HS-5 (cell line): ENCODE results near the gene AFP.

ENCODE experiments used
- DNase-seq: peaks from one replicate; pipeline ENCODE4 v3.0.0-alpha.2; 2012; ENCODE audit warnings: low read depth

The AFP gene

DNA sequence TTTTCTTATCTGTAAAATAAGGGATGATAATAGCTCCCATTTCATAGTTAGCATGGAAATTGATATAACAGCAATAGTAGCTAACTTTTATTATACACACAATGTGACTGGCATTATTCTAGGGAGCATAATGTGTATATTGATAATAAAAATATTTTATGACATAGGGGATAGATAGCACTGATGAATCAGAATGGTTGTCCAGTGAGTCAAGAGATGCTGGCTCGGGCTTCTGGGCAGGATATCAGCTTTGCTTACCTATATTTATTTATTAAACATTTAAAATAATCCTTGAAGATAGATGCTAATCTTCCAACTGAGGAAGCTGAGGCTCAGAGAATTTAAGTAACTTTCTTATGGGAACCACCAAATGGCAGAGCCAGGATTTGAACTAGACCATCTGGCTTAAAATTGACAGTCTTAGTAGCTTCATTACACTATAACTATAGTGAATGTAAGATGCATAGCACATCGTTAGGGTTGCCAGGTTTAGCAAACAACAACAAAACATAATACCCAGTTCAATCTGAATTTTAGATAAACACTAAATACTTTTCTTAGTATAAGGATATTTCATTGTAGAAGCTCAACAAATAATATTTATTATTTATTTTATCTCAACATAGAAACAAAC is 2.7 kb downstream of the AFP start:
- no peak for DNase-seq

DNA sequence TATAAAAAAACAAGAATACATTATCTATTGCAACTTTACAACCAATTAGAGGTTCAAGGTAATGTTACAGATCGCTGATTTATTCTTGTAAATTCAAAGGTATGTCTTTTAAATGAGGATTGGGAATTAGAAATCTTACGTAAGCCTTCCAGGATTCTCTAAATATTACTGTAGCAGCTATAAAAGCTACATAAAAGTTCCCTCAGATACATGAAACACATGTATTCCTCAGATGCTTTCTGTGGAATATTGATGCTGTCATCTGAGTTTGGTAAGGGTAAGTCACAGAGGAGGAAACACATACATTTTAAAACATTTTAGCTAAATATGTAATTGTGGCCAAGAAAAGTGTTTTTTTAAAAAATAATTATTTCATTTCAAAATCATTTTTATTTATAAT is 3.4 kb downstream of the AFP start:
- no peak for DNase-seq

DNA sequence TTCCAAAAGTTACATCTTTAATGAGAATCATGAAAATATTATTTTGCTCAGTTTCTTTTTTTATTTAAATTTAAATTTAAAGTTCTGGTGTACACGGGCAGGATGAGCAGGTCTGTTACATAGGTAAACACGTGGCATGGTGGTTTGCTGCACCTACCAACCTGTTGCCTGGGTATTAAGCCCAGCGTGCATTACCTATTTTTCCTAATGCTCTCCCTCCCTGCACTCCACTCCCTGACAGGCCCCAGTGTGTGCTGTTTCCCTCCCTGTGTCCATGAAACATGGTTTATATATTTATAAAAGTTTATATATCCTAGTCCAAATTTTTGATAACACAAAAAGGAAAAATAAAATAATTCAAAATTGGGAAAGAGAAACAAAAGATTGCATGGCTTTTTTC is 4.0 kb downstream of the AFP start:
- DNase-seq, result no peak

DNA sequence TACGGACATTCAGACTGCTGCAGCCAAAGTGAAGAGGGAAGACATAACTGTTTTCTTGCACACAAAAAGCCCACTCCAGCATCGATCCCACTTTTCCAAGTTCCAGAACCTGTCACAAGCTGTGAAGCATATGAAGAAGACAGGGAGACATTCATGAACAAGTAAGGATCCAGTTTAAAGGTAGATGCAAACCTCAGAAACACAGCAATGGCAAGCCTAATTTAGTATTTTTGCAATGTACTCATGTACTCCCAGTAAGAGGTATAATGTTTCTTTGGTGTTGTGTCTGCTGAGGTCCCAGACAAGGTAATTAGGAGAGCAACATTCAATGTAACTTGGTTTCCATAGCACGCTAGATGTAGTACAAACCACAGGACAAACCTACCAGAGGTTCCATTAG is 4.6 kb downstream of the AFP start:
- no peak for DNase-seq

DNA sequence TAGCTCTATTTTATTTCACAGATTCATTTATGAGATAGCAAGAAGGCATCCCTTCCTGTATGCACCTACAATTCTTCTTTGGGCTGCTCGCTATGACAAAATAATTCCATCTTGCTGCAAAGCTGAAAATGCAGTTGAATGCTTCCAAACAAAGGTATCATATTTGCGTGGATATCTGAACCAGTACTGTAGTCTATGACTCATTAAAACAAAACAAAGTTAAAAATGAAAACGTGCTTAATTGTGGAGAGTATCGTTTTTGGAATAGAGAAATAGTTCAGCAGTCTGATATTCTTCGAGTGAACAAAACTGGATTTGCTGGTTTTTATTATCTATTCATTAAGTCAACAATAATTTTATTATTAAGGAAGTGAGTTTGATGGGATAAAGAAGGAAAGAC is 6.3 kb downstream of the AFP start:
- no peak for DNase-seq

DNA sequence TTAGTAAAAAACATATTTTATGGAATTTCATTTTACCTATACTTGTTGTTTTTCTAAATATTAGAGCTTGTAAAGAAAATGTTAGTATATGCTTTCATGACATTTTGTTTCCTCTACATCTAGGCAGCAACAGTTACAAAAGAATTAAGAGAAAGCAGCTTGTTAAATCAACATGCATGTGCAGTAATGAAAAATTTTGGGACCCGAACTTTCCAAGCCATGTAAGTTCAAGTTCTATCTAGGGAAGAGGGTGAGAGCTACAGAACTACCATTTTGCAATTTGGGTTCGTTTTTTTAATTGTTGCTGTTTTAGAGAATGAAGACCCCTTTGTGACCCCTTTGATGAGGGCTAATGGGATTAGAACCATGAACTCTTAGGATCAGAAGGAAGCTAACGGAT is 7.2 kb downstream of the AFP start:
- DNase-seq, result no peak

DNA sequence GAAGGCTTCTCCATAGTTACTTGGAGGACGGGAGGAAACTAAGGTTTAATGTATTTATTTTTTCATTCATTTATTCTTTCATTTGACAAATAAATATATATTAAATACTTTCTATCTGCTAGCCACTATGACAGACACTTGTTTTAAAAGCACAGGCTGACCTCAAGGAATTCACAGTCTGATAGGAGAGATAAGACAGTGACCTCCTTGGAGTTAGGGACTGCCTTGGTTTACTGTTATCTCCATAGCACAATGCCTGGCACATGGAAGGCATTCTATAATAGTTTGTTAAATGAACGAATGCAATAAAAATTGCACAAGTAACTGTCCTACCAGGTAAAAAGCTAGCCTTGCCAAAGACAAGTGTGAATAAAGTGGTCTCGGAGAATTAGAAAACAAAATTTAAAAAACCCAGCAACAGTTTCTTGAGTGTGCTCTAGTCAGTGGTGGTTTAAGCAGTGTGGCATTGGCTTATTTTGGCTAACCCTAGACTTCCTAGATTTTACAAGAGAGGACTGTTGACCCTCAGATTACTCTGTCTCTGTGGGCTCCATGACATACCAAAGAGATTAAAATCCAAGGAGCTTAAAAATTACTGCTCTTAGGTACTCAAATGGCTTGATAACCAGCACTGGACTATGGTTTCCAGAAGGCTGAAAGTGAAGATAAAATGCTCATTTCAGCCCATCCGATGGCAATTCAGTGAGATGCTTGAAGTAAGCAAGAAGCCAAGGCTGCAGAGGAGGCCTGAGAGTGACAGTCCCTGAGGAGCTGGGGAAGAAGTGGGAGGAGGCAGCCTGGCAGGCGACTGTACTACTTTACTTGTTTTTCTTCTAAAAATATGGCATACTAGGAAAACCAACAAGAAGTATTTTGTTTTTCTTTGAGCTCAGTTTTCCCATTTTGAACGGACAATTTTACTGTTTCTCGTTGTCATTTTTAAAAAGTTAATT is 9.6 kb downstream of the AFP start:
- no peak for DNase-seq

DNA sequence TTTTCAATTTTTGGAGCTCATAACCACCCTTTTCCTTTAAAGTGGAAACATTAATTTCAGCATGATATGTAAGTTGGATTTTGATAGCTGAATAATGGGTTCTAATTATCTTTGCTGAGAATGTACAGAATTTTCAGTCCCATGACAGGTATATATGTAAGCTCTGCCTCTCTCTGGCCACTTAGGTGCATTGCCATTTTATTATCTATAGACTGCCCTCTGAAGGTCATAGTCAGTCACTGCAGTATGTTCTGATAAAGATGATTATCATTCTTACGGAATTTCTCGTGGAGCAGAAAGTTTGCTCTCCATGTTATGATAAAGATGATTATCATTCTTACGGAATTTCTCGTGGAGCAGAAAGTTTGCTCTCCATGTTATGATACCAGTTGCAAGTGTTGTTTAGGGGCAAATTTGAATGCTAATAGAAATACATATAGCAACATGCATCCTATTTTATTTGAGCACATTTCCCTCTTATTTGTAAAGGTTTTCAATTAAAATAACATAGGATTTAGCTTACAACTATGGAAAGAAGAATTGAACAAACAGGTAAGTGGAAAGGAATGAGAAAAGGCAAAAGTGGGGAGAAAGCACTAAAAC is 10.4 kb downstream of the AFP start:
- no peak for DNase-seq

DNA sequence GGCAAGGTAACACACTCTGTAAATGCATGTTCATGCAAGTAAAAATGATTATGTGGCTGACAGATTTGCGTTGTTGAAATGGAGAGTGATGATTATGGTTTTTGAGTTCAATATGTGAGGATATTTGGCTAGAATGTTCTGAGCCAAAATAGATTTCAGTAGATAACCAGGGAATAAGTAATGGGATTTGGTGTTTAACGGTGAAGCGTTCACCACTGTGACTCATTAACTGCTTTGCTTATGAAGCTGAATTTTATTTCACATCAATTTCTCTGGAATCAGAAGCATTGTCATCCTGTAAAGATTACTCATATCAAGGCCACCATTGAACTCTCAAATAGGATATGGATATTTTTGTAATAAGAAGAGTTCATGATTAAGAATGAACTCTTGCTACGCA is 11.7 kb downstream of the AFP start:
- DNase-seq, result peak; percentile 34

DNA sequence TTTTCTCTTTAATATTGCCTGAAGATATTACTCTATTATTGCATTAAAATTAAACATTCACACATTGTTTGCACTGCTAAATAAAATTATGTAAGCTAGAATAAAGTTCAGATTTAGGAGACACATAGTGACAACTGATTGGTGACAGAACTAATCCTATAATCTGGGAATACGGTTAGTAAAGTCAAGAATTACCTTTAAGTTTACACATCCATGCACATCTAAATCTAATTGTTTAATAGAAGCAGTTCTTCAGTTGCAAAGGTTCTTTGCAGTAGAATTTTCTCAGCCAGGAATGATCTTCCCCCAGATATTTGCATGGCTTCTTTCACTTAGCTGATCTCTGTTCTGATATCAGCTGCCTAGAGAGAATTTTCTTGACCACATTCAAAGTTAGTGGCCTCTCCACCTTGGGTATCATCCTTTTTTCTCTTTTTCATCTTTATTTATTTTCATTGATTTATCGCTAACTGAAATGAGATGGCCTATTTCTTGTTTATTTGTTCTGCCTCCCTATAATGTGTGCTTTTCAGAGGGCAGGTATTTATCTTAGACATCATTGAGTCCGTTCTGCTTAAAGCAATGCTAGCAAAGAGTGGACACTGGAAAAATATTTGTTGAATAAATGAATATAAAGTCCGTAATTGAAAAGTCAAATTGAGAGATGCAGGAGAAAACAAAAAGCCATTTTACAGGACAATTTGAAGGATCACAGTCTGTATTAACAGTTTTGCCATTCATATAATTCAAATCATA is 12.6 kb downstream of the AFP start:
- DNase-seq, result no peak

DNA sequence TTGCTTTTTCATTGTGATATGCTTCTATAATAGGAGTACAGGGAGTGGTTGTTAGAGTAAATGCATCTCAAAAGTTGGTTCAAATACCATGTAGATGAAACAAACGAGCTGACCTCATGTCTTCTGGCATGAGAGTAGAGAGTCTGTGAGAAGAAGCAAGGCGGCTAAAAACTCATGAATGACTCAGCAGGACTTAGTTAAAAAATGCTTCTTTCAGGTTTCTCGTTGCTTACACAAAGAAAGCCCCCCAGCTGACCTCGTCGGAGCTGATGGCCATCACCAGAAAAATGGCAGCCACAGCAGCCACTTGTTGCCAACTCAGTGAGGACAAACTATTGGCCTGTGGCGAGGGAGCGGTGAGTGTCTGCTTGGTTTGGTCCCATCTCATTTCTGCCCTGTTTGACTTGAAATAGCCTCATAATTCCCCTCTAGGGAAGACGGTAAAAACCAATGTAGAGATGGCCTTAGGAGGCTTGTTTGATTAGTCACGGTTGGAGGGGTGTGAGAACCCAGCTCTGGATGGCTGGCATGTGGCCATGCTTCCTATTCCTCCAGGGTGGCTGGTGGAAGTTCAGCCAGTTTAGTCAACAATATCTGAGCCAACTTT is 14.5 kb downstream of the AFP start:
- DNase-seq, result peak; percentile 25

DNA sequence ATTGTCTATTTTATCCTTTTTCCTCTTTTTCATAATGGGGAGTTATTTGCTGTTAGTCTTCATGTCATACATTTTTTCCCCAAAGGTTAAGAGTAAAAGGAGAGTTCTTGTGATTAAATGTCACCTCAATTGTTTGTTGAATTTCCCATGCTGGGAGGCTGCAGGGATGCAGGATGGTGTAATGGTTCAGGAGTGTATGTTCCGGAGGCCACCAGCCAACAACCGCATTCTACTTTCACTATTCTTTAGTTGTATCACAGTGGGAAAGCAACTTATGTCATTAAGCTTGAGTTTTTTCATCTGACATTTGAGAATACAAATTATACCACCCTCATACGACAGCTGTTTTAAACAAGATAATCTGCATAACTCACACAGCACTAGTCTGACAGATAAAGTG is 15.4 kb downstream of the AFP start:
- DNase-seq, result no peak

DNA sequence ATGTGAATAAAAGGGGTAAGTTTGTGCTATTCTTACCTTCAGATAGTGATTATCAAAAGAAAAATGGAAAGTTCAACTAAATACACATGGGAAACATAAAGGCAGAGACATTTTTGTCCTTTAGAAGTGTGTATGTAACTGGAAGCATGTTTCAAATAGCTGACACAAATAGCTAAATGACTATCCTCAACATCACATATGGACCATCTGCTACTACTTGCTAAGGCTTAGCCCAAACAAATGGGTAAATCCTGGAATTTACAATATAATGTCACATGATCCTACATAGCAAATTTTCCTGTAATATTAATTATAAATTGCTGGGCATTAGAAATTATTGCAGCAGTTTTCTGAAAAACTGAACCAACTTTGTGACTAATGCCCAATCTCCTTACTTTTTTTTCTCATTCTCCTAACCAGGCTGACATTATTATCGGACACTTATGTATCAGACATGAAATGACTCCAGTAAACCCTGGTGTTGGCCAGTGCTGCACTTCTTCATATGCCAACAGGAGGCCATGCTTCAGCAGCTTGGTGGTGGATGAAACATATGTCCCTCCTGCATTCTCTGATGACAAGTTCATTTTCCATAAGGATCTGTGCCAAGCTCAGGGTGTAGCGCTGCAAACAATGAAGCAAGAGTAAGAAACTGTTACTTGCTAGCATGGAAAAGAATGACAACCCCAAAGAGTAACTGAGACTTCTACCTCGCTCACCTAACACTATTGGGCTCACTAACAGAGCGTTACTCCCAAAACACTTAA is 16.1 kb downstream of the AFP start:
- no peak for DNase-seq

DNA sequence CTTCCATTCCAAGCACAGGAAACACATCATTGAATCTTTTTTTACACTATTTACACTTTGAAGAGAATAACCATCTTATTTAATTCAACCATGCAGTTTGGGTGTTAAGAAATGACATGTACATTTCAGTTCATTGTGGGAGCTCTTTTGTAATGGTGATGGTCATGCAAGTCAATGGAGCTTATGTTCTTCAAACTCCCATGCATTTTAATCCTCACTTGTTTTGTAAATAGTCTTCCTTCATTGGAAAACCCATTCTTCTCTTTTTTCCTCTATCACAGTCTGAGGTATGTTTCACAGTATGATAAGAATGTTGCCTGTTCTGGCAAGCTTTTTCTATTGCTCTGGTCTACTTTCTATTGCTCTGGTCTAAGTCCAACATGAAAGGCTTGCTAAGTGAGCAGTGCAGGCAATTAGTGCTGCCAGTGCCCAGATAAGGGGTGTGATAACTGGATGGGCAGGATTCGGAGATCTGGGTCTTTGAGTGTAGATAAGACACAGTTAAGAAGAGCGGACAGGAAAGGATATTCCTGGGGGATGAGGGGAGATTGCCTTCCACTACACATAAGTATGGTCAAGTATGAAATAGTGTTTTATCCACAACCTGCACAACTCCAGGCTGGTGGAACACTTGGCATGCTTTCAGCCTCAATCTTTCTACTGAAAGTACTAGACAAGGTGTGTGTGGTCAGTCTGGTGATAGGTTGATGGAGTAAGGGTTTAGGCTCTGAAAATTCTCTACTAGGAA is 17.1 kb downstream of the AFP start:
- no peak for DNase-seq

DNA sequence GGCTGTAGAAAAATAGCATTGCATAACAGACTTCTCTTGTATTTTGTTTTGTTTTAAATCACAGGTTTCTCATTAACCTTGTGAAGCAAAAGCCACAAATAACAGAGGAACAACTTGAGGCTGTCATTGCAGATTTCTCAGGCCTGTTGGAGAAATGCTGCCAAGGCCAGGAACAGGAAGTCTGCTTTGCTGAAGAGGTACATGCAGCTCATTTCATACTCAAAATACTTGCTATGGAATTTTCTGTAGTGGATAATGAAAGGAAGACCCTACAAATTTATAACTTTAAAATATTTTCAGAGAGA is 17.6 kb downstream of the AFP start:
- DNase-seq, result no peak

DNA sequence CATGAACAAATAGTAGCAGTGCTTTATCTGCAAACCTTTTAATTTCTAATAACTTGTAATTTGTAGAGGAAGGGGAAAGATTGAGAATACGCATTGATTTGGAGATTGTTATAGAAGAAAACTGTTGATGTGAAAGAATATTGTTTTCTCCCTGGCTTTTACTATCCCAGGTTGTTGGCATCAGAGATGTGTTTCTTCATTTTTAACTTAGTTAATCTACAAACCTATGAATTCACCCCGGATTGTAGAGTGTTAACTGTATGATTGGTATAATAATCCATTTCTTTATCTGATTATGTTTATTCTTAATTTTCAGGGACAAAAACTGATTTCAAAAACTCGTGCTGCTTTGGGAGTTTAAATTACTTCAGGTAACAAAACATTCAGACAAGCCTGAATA is 18.9 kb downstream of the AFP start:
- DNase-seq, result no peak

DNA sequence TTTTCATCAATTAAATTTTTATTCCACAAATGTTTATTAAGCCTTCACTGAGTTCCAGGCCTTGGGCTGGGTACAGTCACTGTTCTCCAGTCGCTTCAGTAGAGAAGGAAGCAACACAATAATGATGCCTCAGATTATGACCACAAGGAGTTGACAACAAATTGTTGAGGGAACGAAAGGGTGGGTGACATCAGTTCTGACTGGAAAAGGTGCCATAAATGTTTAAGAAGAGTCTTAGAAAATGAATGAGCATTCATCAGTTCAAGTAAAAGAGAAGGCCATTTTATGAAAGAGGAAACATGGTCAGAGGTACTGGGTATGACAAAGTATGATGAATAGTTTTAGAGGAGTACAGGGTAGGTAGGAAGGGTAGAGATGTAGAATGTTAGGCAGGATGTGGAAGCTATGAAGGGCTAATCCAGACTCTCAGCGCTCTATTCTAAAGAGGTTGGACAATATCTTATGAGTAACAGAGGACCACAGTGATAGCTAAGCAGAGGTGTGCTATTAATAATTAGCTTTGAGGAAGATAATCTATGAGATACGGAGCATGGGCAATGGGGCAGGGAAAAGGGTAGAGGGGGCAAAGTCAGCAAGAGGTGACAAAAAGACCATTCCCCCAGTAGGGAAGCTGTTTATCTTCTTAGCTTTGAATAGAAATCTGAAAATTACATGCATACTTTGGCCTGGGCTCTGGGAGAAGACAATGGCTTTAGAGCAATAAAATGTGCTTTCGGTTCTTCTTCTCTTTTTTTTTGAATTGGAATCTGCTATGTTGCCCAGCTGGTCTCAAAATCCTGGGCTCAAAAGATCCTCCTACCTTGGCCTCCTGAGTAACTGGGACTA is 20.4 kb downstream of the AFP start:
- no peak for DNase-seq

DNA sequence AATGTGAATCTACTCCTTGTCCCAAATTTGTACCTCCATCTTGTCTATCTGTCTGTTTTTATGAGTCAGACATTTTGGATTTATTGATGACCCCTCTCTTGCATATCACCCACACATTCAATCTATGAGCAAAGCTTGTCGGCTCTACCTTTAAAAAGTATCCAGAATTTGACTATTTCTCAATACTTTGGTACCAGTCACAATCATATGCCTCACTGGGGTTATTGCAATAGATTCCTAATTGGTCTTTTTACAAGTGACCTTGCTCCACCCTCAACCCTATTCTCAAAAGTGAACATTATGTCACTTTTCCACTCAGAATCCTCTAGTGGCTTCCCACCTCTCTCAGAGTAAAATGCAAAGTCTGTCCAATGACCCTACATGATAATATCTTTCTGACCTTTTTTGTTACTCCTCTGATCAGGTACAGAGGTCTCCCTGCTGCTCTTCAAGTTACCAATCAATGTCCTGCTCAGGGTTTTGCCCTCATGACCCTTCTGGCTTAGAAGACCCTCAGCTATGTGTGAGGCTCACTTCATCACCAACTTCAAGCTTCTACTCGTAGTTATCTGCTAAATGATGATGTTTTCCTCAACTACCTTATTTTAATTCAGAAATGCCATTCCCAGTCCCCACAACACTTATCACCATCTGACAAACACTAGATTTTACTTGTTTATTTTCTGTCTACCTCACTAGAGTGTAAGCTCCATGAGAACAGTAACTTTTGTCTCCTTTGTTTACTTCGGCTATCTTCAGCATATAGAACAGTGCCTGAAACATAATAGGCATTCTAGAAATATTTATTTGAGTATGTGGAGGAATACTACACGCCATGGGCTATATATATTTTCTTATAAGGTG is 22.4 kb downstream of the AFP start:
- DNase-seq, result no peak

DNA sequence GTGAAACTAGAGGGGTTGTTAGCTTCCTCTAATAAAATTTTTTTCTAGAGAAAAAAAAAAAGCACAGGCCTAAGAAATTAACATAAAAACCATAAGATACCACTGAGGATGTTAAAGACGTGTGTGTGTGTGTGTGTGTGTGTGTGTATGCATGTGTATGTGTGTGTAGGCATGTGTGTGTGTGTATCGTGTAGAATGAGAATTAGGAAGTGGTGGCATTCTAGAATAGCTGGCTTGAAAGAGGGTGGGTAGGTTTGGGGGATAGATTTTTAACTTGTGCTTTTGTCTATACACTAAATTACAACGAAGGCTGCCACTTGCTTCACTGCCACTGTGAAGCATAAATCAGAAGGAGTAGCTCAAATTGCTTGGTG is 23.0 kb downstream of the AFP start:
- DNase-seq, result no peak
